Embryonic facial prominence (tissue), 1 donor: Measurements from ENCODE around the gene MEIG1.
"Not testable (repeated sequence)": the region's sequence is repeated elsewhere in the genome, so short reads cannot be mapped to it uniquely, and the experiment has no call there.

ENCODE experiments used
- DNase-seq: peaks from one replicate; pipeline ENCODE4 v3.0.0-alpha.2; 2016; ENCODE audit errors: extremely low spot score

MEIG1 gene

GRCh38 chr10:14959221-14960057 is at the start of gene MEIG1:
TSS of gene MEIG1 (plus strand) at chr10:14959388. CDS start at chr10:14966469, 7,081 bp downstream.
- peak; percentile 80 for DNase-seq

- no peak for DNase-seq
These were observed 48.2 kb upstream of the MEIG1 start for GRCh38 chr10:14910953-14911352.

GRCh38 chr10:14911801-14912200 is 47.4 kb upstream of the MEIG1 start:
- DNase-seq: no peak

GRCh38 chr10:14916600-14916999 is 42.6 kb upstream of the MEIG1 start:
- DNase-seq: no peak

- no peak for DNase-seq
These were observed 41.4 kb upstream of the MEIG1 start for GRCh38 chr10:14917827-14918226.

GRCh38 chr10:14918964-14919363 is 40.2 kb upstream of the MEIG1 start:
- no peak for DNase-seq

- no peak for DNase-seq
These were observed 35.2 kb upstream of the MEIG1 start for GRCh38 chr10:14924013-14924412.

- no peak for DNase-seq
These were observed 33.9 kb upstream of the MEIG1 start for GRCh38 chr10:14925268-14925667.

- no peak for DNase-seq
These were observed 33.1 kb upstream of the MEIG1 start for GRCh38 chr10:14926061-14926470.

GRCh38 chr10:14926722-14927416 is 32.3 kb upstream of the MEIG1 start:
- no peak for DNase-seq

GRCh38 chr10:14930610-14931009 is 28.6 kb upstream of the MEIG1 start:
- DNase-seq: no peak

- DNase-seq: no peak
These were observed 22.6 kb upstream of the MEIG1 start for GRCh38 chr10:14936584-14936983.

GRCh38 chr10:14938971-14939370 is 20.2 kb upstream of the MEIG1 start:
- DNase-seq: not testable (repeated sequence)

GRCh38 chr10:14942147-14942949 is 16.8 kb upstream of the MEIG1 start:
- not testable (repeated sequence) for DNase-seq

GRCh38 chr10:14942950-14943338 is 16.2 kb upstream of the MEIG1 start:
- DNase-seq: not testable (repeated sequence)

GRCh38 chr10:14945108-14945507 is 14.1 kb upstream of the MEIG1 start:
- no peak for DNase-seq

- no peak for DNase-seq
These were observed 11.9 kb upstream of the MEIG1 start for GRCh38 chr10:14947268-14947667.

GRCh38 chr10:14949291-14949690 is 9.9 kb upstream of the MEIG1 start:
- no peak for DNase-seq

GRCh38 chr10:14952851-14953423 is 6.3 kb upstream of the MEIG1 start:
- DNase-seq: no peak

- DNase-seq: no peak
These were observed 5.7 kb upstream of the MEIG1 start for GRCh38 chr10:14953424-14954000.

- DNase-seq: peak; percentile 74
These were observed 5.0 kb upstream of the MEIG1 start, which contains the start of gene DCLRE1C for GRCh38 chr10:14954001-14954770. TSS of gene DCLRE1C (minus strand) at chr10:14954096. CDS start at chr10:14954010, 86 bp downstream.
